Fibroblast of peridontal ligament (primary cell): ENCODE measurements around the gene DPP7.
A peak's percentile ranks its signal among the peaks of the same experiment; 100 is the strongest.
"Not testable (repeated sequence)": the region's sequence is repeated elsewhere in the genome, so short reads cannot be mapped to it uniquely, and the experiment has no call there.

Experiments
- DNase-seq: peaks from one replicate; pipeline ENCODE4 v3.0.0-alpha.2; 2010; ENCODE audit errors: extremely low read depth

The DPP7 gene

DNA sequence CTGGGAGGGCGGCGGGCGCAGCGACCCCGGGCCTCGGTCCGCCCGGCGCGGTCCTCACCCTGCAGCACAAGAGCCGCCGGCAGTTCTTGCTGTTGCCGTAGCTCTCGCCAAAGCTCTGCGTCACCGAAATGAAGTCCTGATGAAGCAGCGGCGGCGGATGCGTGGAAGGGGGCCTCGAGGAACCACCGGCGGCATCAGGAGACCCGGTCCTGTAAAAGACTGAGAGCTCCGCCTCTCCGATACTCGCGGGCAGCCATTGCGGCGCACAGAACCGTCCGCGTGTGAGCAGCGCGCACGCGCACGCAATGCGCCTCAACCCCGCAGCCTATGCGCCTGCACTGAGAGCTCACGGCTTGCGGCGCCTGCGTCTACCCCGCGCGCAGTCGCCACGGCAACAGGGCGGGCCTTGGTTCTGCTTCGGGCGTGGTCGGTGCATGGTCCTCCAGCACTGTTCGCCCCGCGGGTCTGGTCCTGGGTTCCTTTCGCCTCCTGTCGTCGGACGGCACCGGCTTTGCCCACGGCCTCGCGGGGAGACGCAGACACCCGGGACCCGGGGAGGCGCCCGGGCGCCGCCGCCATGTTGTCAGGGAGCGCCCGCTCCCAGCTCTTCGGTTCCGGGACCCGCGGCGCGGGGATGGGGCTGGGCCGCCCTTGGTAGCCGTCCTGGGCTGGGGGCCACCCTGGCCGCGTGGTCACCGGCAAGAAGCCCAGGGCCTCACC lies 15.1 kb upstream of the DPP7 start:
- peak; percentile 89 for DNase-seq

DNA sequence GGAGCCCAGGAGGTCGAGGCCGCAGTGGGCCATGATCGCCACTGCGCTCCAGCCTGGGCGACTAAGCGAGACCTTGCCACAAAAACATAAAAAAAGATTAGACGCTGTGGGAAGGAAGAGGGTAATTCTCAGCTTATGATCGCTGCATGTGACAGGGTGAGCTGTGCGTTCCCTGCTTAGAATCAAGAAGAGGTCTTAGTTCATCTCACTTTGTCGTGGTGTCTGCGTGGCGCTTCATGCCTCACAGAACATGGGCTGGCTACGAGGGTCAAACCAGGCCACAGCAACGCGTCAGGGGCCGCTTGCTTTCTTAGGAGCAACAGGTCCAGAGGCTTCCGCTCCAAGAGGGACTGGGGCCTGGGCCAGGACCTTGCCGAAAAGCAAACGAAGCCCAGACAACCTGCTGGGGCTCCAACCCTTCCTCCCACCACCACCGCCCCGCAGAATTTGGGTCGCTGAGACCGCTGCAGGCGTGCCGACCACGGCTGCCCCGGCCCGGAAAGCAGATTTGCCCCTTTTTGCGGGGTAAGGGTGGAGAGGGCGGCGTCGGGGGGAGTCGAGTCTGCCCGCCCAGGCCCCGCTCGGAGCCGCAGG lies 14.4 kb upstream of the DPP7 start:
- peak; percentile 28 for DNase-seq

DNA sequence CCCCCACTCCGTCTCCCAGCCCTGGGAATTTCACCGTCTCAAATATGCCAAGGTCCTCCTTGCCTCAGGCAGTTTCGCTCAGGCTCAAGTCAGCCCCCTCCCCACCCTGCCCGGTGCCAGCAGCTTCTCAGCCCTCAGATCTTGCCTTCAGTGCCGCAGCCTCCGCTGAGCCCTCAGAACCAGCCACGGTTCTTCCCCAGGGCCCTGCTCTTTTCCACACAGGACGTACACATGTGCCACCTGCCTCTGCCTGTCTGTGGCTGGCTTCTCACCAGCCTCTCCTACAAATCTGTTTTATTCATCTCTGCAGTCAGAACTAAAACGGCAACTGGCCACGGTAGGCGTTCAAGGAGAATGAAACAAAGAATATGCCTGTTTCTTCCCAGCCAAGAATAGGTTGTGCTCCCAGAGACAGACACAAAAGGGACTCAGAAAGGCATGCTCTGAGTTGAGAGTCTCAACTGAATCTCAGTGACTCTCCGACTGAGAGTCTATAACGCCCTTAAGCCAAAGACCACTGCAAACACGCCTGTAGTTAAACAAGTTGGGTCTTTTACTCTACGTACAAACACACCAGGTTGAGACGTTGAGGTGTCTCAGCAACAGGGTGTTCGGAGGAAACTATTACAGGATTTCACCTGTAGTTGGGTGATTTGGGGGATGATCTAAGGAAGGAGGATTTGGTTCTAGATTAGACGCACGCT lies 13.8 kb upstream of the DPP7 start:
- DNase-seq: no peak

- no peak for DNase-seq
Observed at GRCh38 chr9:137127301-137128157, 13.0 kb upstream of the DPP7 start.

DNA sequence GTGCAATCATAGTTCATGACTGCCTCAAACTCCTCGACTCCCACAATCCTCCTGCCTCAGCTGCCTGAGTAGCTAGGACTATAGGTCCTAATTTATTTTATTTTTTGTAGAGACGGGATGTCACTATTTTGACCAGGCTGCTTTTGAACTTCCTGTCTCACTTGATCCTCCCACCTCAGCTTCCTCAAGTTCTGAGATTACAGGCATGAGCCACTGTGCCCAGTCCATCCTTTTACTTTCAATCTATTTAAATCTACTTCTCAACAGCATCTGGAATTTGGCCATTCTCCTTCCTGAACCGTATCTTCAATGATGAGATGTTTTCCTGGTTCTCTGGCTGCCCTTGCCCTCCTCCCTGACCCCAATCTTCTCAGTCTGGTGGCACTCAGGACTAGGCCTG lies 12.3 kb upstream of the DPP7 start:
- DNase-seq: no peak

DNA sequence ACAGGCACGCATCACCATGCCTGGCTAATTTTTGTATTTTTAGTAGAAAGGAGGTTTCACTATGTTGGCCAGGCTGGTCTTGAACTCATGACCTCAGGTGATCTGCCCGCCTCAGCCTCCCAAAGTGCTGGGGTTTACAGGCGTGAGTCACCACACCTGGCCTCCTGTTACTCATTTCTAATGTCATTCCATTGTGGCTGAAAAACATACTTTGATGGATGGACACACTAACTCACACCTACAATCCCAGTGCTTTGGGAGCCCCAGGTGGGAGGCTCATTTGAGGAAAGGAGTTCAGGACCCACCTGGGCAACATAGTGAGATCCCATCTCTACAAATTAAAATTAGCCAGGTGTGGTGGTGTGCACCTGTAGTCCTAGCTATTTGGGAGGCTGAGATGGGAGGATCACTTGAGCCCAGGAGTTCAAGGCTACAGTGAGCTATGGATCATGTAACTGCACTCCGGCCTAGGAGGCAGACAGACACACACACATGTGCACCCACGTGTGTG lies 9.5 kb upstream of the DPP7 start:
- DNase-seq: not testable (repeated sequence)

DNA sequence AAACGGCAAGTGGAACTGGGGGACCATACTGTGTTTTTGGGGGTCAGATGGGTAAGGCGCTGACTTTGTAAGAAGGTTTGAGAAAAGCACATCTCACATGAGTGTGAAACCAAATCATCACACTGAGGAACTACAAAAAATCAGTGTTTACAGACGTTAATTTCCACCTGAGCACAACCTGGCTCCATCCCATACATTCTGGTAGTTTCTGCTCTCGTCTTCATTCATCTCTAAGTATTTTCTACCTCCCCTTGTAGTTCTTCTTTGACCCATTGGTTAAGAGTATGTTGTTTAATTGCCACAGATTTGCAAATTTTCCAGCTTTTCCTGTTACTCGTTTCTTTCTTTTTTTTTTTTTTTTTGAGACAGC lies 8.9 kb upstream of the DPP7 start:
- no peak for DNase-seq

DNA sequence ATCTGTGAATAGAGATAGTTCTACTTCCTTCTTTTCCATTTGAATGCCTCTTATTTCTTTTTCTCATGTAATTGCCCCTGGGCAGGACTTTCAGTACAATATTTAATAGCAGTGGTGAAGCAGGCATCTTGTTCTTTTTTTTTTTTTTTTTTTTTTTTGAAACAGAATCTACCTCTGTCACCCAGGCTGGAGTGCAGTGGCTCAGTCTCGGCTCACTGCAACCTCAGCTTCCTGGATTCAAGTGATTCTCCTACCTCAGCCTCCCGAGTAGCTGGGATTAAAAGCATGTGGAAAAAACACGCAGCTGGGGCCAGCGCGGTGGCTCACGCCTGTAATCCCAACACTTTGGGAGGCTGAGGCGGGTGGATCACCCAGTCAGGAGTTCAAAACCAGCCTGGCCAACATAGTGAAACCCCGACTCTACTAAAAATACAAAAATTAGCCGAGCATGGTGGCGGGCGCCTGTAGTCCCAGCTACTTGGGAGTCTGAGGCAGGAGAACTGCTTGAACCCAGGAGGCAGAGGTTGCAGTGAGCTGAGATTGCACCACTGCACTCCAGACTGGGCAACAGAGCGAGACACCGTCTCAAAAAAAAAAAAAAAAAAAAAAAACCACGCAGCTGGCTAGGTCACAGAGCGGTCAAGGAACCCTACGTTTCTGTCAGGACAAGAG lies 8.4 kb upstream of the DPP7 start:
- DNase-seq: not testable (repeated sequence)

GRCh38 chr9:137121927-137122795 lies 7.6 kb upstream of the DPP7 start:
- not testable (repeated sequence) for DNase-seq

DNA sequence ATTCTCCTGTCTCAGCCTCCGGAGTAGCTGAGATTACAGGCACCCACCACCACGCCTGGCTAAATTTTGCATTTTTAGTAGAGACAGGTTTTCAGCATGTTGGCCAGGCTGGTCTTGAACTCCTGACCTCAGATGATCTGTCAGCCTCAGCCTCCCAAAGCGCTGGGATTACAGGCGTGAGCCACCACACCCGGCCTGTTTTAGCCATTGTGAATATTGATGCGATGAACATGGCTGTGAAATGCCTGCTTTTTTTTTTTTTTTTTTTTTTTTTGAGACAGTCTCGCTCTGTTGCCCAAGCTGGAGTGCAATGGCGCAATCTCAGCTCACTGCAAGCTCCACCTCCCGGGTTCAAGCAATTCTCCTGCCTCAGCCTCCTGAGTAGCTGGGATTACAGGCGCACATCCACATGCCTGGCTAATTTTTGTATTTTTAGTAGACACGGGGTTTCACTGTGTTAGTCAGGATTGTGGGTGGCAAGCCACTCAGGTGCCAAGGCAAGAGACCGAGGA lies 3.6 kb upstream of the DPP7 start:
- not testable (repeated sequence) for DNase-seq

DNA sequence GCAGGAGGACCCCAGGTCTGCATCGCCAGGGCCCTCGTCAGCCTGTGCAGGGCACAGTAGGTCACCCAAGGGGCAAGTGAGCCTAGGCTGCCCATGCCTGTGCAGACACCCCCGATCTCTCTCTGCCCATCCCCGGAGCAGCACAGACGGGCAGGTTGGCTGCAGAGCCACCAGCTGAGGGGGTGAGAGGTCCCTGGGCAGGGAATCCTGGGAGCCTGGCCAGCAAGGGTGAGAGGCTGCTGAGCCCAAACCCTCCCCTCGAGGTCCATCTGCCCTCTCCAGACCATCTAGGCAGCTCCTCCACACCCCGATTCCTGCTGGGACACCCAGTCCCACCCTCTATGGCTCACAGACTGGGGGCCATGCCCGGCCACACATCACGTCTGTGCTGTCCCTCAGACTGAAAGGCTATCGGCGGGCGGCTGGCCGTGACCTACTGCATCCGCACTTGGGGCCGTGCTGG lies 2.8 kb upstream of the DPP7 start:
- no peak for DNase-seq

DNA sequence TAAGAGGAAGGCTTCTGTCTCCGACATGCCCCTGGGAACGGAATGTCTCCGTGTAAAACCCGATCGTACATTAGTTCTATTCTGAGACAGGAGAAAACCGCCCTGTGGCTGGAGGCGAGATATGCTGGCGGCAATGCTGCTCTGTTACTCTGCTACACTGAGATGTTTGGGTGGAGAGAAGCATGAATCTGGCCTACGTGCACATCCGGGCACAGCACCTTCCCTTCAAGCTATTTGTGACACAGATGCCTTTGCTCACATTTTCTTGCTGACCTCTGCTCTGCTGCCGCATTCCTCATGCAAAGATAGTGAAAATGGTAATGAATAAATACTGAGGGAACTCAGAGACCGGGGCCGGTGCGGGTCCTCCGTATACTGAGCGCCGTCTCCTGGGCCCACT lies 2.2 kb upstream of the DPP7 start:
- no peak for DNase-seq

DNA sequence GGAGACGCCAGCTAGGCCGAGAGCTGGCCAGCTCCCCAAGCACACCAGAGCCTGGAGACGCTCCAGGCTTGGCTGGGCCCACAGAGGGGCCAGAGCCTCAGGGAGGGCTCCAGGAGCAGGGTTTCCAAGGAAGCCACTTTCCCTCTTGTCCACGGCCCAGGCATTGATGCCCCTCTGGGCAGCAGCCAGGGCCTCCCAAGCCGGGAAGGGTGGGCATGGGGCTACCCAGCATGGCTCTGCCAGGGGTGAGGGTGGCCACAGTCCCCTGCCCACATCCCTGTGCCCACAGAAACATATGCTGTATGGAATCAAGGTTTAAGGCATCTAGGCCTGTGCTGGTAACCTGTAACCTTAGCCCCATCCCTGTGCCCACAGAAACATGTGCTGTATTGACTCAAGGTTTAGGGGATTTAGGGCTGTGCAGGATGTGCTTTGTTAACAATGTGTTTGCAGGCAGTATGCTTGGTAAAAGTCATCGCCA lies 1.5 kb upstream of the DPP7 start:
- DNase-seq: no peak

DNA sequence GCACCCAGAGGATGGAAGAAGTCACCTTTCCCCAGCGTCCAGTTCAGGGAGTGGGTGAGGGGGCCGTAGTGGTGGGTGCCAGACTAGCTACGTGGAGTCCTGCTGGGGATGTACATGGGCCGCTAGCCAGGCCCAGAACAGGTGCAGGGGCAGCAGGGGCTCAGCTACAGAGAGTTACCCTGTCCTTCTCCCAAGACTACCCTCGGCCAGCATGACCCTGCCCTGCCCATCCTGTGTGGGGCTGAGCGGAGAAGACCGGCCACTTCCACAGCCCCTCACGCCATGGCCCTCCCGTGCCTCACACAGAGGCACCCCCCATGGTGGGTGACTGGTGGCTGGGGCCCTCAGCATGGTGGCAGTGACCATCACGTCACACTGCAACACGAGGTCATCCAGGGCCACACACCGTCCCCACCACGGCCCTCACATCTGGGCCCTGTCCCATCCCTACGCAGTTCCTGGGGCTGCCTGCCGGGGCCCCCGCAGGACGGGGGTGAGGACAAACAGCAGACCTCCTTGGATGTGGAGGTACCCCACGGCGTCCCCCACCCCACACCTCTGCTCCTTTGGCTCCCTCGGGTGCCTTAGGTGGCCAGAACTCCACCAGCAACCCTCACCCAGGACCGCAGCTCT lies 977 bp upstream of the DPP7 start:
- no peak for DNase-seq

DNA sequence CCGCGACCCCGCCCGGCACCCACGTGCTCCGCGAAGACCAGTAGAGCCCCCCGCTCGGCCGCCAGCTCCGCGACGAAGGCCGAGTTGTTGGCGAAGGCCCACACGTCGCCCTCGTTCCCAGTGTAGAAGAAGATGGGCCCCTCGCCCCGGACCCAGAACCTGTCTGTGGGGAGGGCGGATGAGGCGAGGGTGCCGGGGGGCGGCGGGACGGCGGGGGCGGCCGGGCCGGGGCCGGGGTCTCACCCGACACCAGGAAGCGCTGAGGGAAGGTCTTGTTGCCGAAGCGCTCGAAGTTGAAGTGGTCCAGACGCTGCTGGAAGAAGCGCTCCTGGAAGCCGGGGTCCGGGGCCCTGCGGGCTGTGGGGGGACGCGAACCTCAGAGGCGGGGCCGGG lies 317 bp downstream of the DPP7 start:
- no peak for DNase-seq

- no peak for DNase-seq
Observed at GRCh38 chr9:137113385-137114159, 961 bp downstream of the DPP7 start.

- no peak for DNase-seq
Observed at GRCh38 chr9:137112564-137113384, 1.8 kb downstream of the DPP7 start.
